HEK293T (cell line): ENCODE results near the gene RUSC1.

Experiments used
- CTCF ChIA-PET: fragments of 350-600 bp; formaldehyde crosslinking; extraction: SDS; loops from one replicate; lab custom pipeline; 2021; ENCODE audit warnings: antibody characterized with exemption, inconsistent platforms; lab: Yijun Ruan, JAX
- POLR2A ChIA-PET: fragments of 350-600 bp; formaldehyde crosslinking; extraction: SDS; loops from one replicate; lab custom pipeline; 2020; ENCODE audit warnings: antibody characterized with exemption, inconsistent platforms; lab: Yijun Ruan, JAX
- DNase-seq: peaks from one replicate; pipeline ENCODE4 v3.0.0; 2012; ENCODE audit warnings: mixed read lengths; ENCODE audit errors: extremely low spot score
- ARNT ChIP-seq: fragments of 450-650 bp; IDR thresholded peaks from 2 replicates; pipeline ENCODE4 v1.6.1; 2017; ENCODE audit warnings: mild to moderate bottlenecking
- BHLHE40 ChIP-seq: fragments of 450-650 bp; IDR thresholded peaks from 2 replicates; pipeline ENCODE4 v1.6.1; 2016; ENCODE audit warnings: mild to moderate bottlenecking, moderate library complexity, borderline replicate concordance
- CTBP1 ChIP-seq: fragments of 450-650 bp; IDR thresholded peaks from 2 replicates; pipeline ENCODE4 v1.6.1; 2016; ENCODE audit warnings: borderline replicate concordance
- ELF4 ChIP-seq: fragments of 450-650 bp; IDR thresholded peaks from 2 replicates; pipeline ENCODE4 v1.6.1; 2017; ENCODE audit warnings: antibody characterized with exemption
- FOXA1 ChIP-seq: fragments of 450-650 bp; IDR thresholded peaks from 2 replicates; pipeline ENCODE4 v1.6.1; 2016; ENCODE audit warnings: mild to moderate bottlenecking
- FOXK2 ChIP-seq: fragments of 450-650 bp; IDR thresholded peaks from 2 replicates; pipeline ENCODE4 v1.6.1; 2016; ENCODE audit warnings: mild to moderate bottlenecking
- FOXM1 ChIP-seq: fragments of 450-650 bp; IDR thresholded peaks from 2 replicates; pipeline ENCODE4 v1.6.1; 2017; ENCODE audit warnings: mild to moderate bottlenecking, borderline replicate concordance
- HDGF ChIP-seq: fragments of 450-650 bp; IDR thresholded peaks from 2 replicates; pipeline ENCODE4 v1.6.1; 2017; ENCODE audit warnings: antibody characterized with exemption, borderline replicate concordance
- L3MBTL2 ChIP-seq: fragments of 450-650 bp; conservative IDR thresholded peaks from 2 replicates; pipeline ENCODE4 v1.6.1; 2016; ENCODE audit warnings: mild to moderate bottlenecking
- LEF1 ChIP-seq: fragments of 450-650 bp; IDR thresholded peaks from 2 replicates; pipeline ENCODE4 v1.6.1; 2017; ENCODE audit warnings: mild to moderate bottlenecking, borderline replicate concordance
- NFRKB ChIP-seq: fragments of 450-650 bp; IDR thresholded peaks from 2 replicates; pipeline ENCODE4 v1.6.1; 2016; ENCODE audit warnings: mild to moderate bottlenecking, moderate library complexity
- PKNOX1 ChIP-seq: fragments of 450-650 bp; IDR thresholded peaks from 2 replicates; pipeline ENCODE4 v1.6.1; 2016
- SP1 ChIP-seq: fragments of 450-650 bp; IDR thresholded peaks from 2 replicates; pipeline ENCODE4 v1.6.1; 2017
- SUZ12 ChIP-seq: fragments of 450-650 bp; IDR thresholded peaks from 2 replicates; pipeline ENCODE4 v1.6.1; 2016; ENCODE audit warnings: mild to moderate bottlenecking
- TARDBP ChIP-seq: fragments of 450-650 bp; IDR thresholded peaks from 2 replicates; pipeline ENCODE4 v1.6.1; 2016
- ZNF384 ChIP-seq: fragments of 450-650 bp; IDR thresholded peaks from 2 replicates; pipeline ENCODE4 v1.6.1; 2016

Gene RUSC1

GRCh38 chr1:155277902-155278688 is 42.6 kb upstream of the RUSC1 start:
- ChIA-PET POLR2A (interaction anchor here (1.2 to 2.4 kb wide), 7 partner anchors 15 to 44 kb away, joined by 3 to 10 read pairs (median 4); partner anchors contain the start of genes ENTREP3 and FDPS), CTCF (interaction anchor here (0.5 to 1.4 kb wide), 8 partner anchors 20 to 291 kb away, joined by 3 to 11 read pairs (median 4); no protein-coding TSS in a partner anchor)
- DNase-seq = peak; percentile 68
- no peak for TF ChIP-seq FOXA1
- TF ChIP-seq ARNT = no peak
- no peak for TF ChIP-seq LEF1
- no peak for TF ChIP-seq SP1
- TF ChIP-seq FOXM1 = no peak
- no peak for TF ChIP-seq ELF4

DNA sequence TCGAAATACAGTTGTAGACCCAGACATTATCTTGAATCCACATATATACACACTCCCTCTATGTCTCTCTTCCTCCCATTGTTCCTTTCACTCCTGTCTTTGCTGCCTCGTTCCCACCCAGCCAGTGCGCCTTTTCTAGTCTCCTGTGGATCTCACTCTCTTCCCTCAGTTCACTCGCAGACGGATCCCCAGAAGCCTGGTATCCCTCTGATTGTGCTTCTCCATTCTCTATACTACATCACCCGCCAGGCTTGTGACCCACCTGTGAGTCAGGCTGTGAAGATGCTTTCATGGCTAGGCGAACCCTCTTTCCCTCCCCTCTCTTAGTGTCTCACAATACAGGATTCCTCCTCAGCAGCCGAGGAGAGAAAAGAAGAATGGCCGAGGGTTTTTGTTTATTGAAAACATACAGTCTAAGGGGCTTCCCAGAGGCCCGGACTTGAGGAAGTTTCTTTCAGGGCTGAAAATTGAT is 42.0 kb upstream of the RUSC1 start:
- DNase-seq = no peak
- ChIA-PET CTCF (interaction anchor here (0.5 to 1.4 kb wide), 7 partner anchors 19 to 291 kb away, joined by 3 to 11 read pairs (median 4); no protein-coding TSS in a partner anchor), POLR2A (interaction anchor here (1.2 to 2.4 kb wide), 7 partner anchors 14 to 43 kb away, joined by 3 to 10 read pairs (median 4); partner anchors contain the start of genes ENTREP3 and FDPS)
- no peak for TF ChIP-seq SP1
- TF ChIP-seq ELF4 = no peak
- no peak for TF ChIP-seq LEF1
- no peak for TF ChIP-seq FOXK2
- no peak for TF ChIP-seq CTBP1
- TF ChIP-seq FOXA1 = no peak
- no peak for TF ChIP-seq ZNF384
- TF ChIP-seq BHLHE40 = no peak
- no peak for TF ChIP-seq L3MBTL2
- TF ChIP-seq NFRKB = no peak
- no peak for TF ChIP-seq PKNOX1
- no peak for TF ChIP-seq ARNT
- no peak for TF ChIP-seq SUZ12
- TF ChIP-seq HDGF = no peak
- TF ChIP-seq FOXM1 = no peak
- TF ChIP-seq TARDBP = no peak

DNA sequence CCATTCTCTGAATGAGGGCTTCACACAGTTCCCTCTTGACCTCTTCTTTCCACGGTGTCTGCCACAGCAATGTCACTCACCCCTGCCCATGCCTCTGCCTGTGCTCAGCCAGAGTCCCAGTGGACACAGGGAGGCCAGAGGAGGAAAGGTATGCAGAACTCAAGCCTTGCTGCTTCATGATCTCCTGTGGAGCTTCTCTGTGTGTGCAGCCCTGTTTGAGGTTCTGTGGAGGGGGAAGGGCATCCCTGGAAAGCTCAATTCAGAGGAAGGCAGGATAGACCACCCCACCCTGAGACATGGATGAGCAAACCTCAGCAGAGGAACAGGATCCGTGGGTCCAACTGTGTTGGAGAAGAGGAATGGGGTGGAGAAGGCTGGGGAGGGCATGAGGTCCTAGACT is 41.4 kb upstream of the RUSC1 start:
- POLR2A ChIA-PET = interaction anchor here (1.2 to 2.4 kb wide), 6 partner anchors 14 to 34 kb away, joined by 3 to 10 read pairs (median 4); partner anchors contain the start of genes ENTREP3 and FDPS
- CTCF ChIA-PET = interaction anchor here (1.2 to 1.4 kb wide), 3 partner anchors 28 to 43 kb away, joined by 3 to 6 read pairs (median 3); no protein-coding TSS in a partner anchor
- TF ChIP-seq SP1 = no peak
- no peak for TF ChIP-seq CTBP1
- TF ChIP-seq HDGF = no peak
- TF ChIP-seq LEF1 = no peak
- no peak for TF ChIP-seq ELF4
- TF ChIP-seq ARNT = no peak
- no peak for TF ChIP-seq FOXM1
- no peak for TF ChIP-seq TARDBP
- no peak for TF ChIP-seq FOXK2
- no peak for TF ChIP-seq BHLHE40
- no peak for TF ChIP-seq NFRKB
- TF ChIP-seq PKNOX1 = no peak
- no peak for DNase-seq

GRCh38 chr1:155282488-155283091 is 38.1 kb upstream of the RUSC1 start:
- TF ChIP-seq FOXA1 = no peak
- no peak for TF ChIP-seq ARNT
- no peak for TF ChIP-seq TARDBP
- no peak for TF ChIP-seq HDGF
- no peak for TF ChIP-seq L3MBTL2
- TF ChIP-seq SP1 = no peak
- no peak for TF ChIP-seq ZNF384
- TF ChIP-seq NFRKB = no peak
- no peak for TF ChIP-seq FOXK2
- TF ChIP-seq LEF1 = no peak
- TF ChIP-seq BHLHE40 = no peak
- no peak for TF ChIP-seq PKNOX1
- TF ChIP-seq FOXM1 = no peak
- no peak for TF ChIP-seq CTBP1
- TF ChIP-seq SUZ12 = no peak
- no peak for TF ChIP-seq ELF4
- POLR2A ChIA-PET = interaction anchor here (2.4 kb wide), 1 partner anchor 9 kb away, joined by 10 read pairs; the partner anchor contains the start of gene CLK2
- no peak for DNase-seq
- CTCF ChIA-PET = no interaction called here

DNA sequence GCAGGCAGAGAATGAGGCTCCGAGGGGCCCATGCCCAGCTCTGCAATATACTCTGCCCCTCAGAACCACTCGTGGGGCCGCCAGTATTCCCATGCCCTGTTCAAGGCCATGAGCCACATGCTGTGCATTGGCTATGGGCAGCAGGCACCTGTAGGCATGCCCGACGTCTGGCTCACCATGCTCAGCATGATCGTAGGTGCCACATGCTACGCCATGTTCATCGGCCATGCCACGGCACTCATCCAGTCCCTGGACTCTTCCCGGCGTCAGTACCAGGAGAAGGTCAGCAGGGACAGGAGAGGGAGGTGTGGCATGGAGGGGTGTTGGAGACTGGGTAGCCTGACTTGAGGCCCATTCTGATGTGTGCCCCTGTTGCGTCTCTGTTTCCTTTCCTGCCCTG is 36.2 kb upstream of the RUSC1 start:
- DNase-seq = no peak
- TF ChIP-seq LEF1 (no peak), FOXK2 (no peak), TARDBP (no peak), FOXA1 (no peak), ZNF384 (no peak), PKNOX1 (no peak), L3MBTL2 (no peak), ARNT (no peak), SP1 (no peak), NFRKB (no peak), CTBP1 (no peak)
- POLR2A ChIA-PET = no interaction called here
- CTCF ChIA-PET = no interaction called here
